Stomach (tissue), 4 donors: Measurements from ENCODE around the gene WDTC1.

Experiments used
- CTCF ChIP-seq, 7 experiments: fragments of 450-650 bp in 4 of 7; fragments of 200-600 bp in 3 of 7; sonication (generic) in 3 of 7; IDR thresholded peaks; one replicate each; pipeline ENCODE4 v1.5.1; 2016 to 2019; ENCODE audit warnings: antibody characterized with exemption in 7 of 7, control low read depth in 2 of 7, mild to moderate bottlenecking in 1 of 7
- EP300 ChIP-seq: sonication (generic); formaldehyde crosslinking; IDR thresholded peaks from one replicate; pipeline ENCODE4 v1.6.1; 2017; ENCODE audit warnings: antibody characterized with exemption
- POLR2A ChIP-seq, 4 donors: fragments of 450-650 bp; IDR thresholded peaks; one replicate each; pipeline ENCODE4 v1.6.1; 2016; ENCODE audit warnings: antibody characterized with exemption in 4 of 4, control low read depth in 2 of 4, mild to moderate bottlenecking in 1 of 4, moderate library complexity in 1 of 4
- POLR2AphosphoS5 ChIP-seq, 3 donors: sonication (generic); formaldehyde crosslinking; IDR thresholded peaks; one replicate each; pipeline ENCODE4 v1.6.1; 2016; ENCODE audit warnings: antibody characterized with exemption in 3 of 3

DNA sequence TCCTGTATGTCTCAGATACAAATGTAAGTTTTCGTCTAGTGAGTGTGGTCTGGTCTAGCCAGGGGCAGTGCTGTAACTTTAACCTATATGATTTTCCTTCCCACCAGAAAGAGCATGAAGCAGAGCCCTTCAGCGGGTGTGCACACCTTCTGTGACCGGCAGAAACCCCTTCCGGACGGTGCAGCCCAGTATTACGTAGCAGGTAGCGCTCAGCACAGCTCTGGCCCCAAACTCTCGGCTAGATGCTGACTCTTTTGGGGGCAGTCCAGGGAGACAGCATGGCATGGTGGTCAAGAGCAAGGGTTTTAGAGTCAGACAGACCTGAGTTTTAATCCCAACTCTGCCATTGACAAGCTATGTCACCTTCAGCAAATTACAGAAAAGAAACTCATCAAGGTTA, 59.5 kb downstream of the WDTC1 start:
- no peak for TF ChIP-seq CTCF (IDR thresholded peaks at IDR 0.05)
- no peak for TF ChIP-seq POLR2A (IDR thresholded peaks at IDR 0.05)
- no peak for TF ChIP-seq EP300
- TF ChIP-seq POLR2AphosphoS5 (IDR thresholded peaks at IDR 0.05): no peak
